Astrocyte (in vitro differentiated cells and primary cell): ENCODE measurements around the gene SPP2. TPM values are rescaled to one million over a fixed set of nuclear protein-coding genes. Genes with fewer than 3 reads are reported as not detected.

Experiments
- DNase-seq: peaks from one replicate; pipeline ENCODE4 v3.0.0-alpha.2; 2010; ENCODE audit warnings: low read depth
- FAIRE-seq: peaks from 2 replicates; lab custom pipeline; 2011; peaks lifted over from hg19 to GRCh38; lab: Jason Lieb, UNC
- H2AFZ ChIP-seq: 2 replicates; pipeline ENCODE4 v1.6.0; 2012; ENCODE audit warnings: low read depth, low read length, inconsistent platforms
- H3K27ac ChIP-seq: 2 replicates; pipeline ENCODE4 v1.5.1; 2011; ENCODE audit warnings: low read depth, low read length, inconsistent platforms
- H3K27me3 ChIP-seq: 2 replicates; pipeline ENCODE4 v1.6.0; 2011; ENCODE audit warnings: low read length, inconsistent platforms; ENCODE audit not compliant: insufficient read depth
- H3K36me3 ChIP-seq: 2 replicates; pipeline ENCODE4 v1.5.1; 2011; ENCODE audit warnings: low read length, inconsistent platforms; ENCODE audit not compliant: insufficient read depth
- H3K4me1 ChIP-seq: 2 replicates; pipeline ENCODE4 v1.5.1; 2011; ENCODE audit warnings: low read length, inconsistent platforms; ENCODE audit not compliant: insufficient read depth
- H3K4me2 ChIP-seq: 2 replicates; pipeline ENCODE4 v1.6.0; 2012; ENCODE audit warnings: low read length, inconsistent platforms
- H3K4me3 ChIP-seq: 2 replicates; pipeline ENCODE4 v1.5.1; 2011; ENCODE audit warnings: low read depth, mild to moderate bottlenecking, low read length, inconsistent platforms; ENCODE audit not compliant: insufficient read depth
- H3K79me2 ChIP-seq: 2 replicates; pipeline ENCODE4 v1.6.0; 2012; ENCODE audit warnings: mild to moderate bottlenecking, low read length, inconsistent platforms; ENCODE audit not compliant: insufficient read depth
- H3K9ac ChIP-seq: 2 replicates; pipeline ENCODE4 v1.6.0; 2012; ENCODE audit warnings: mild to moderate bottlenecking, low read length, inconsistent platforms
- H3K9me3 ChIP-seq: 2 replicates; pipeline ENCODE4 v1.5.1; 2012; ENCODE audit warnings: low read depth, mild to moderate bottlenecking, low read length, inconsistent platforms; ENCODE audit not compliant: insufficient read depth
- H4K20me1 ChIP-seq: 2 replicates; pipeline ENCODE4 v1.6.0; 2012; ENCODE audit warnings: low read length, inconsistent platforms; ENCODE audit not compliant: insufficient read depth
- H3K27ac Mint-ChIP-seq: one replicate; pipeline ENCODE4 v1.8.0; 2021; ENCODE audit warnings: mild to moderate bottlenecking, mixed read lengths; ENCODE audit not compliant: unreplicated experiment
- H3K27me3 Mint-ChIP-seq: one replicate; pipeline ENCODE4 v1.8.0; 2021; ENCODE audit warnings: low read depth, mixed read lengths; ENCODE audit not compliant: unreplicated experiment
- H3K36me3 Mint-ChIP-seq: one replicate; pipeline ENCODE4 v1.8.0; 2021; ENCODE audit warnings: low read depth, mixed read lengths; ENCODE audit not compliant: unreplicated experiment
- H3K4me1 Mint-ChIP-seq: one replicate; pipeline ENCODE4 v1.8.0; 2021; ENCODE audit warnings: low read depth, mixed read lengths; ENCODE audit not compliant: unreplicated experiment
- H3K4me3 Mint-ChIP-seq: one replicate; pipeline ENCODE4 v1.8.0; 2021; ENCODE audit warnings: mild to moderate bottlenecking, moderate library complexity, mixed read lengths; ENCODE audit not compliant: unreplicated experiment
- H3K9me3 Mint-ChIP-seq: one replicate; pipeline ENCODE4 v1.8.0; 2021; ENCODE audit warnings: mild to moderate bottlenecking, mixed read lengths; ENCODE audit not compliant: unreplicated experiment
- CTCF ChIP-seq: IDR thresholded peaks from 2 replicates; pipeline ENCODE4 v1.5.1; 2011; ENCODE audit warnings: low read depth, mild to moderate bottlenecking, inconsistent platforms, low read length, moderate library complexity; ENCODE audit not compliant: insufficient read depth
- EZH2 ChIP-seq: IDR thresholded peaks from 2 replicates; pipeline ENCODE4 v1.6.1; 2012; ENCODE audit warnings: mild to moderate bottlenecking, low read length, inconsistent platforms; ENCODE audit not compliant: insufficient read depth
- total RNA-seq: library from RNA; stranded (reverse); gene quantifications from 2 replicates; pipeline ENCODE4 v1.2.1, GENCODE V29; 2021

Gene SPP2
- total RNA-seq, 1 donor from 2014 or later = not detected

GRCh38 chr2:234024304-234024703 is 26.2 kb upstream of the SPP2 start:
- no peak for FAIRE-seq

GRCh38 chr2:234025466-234025865 is 25.0 kb upstream of the SPP2 start:
- Mint-ChIP-seq H3K27me3 (peaks cover 16% of the 10 kb centered on the region), H3K4me1 (peaks cover 8% of the 10 kb centered on the region), H3K9me3 (peaks cover 19% of the 10 kb centered on the region), H3K4me3 (no peak overlapping the region), H3K36me3 (peaks cover 4% of the 10 kb centered on the region), H3K27ac (no peak overlapping the region)
- no peaks in the 10 kb centered on the region for H3K27me3 ChIP-seq
- DNase-seq (no peak), FAIRE-seq (no peak)
- H3K9me3 ChIP-seq = peaks cover 4% of the 10 kb centered on the region
- peak overlapping the region; percentile 79 for H3K4me2 ChIP-seq
- no peaks in the 10 kb centered on the region for H3K79me2 ChIP-seq
- no peak overlapping the region for H3K27ac ChIP-seq
- no peaks in the 10 kb centered on the region for H4K20me1 ChIP-seq
- no peaks in the 10 kb centered on the region for H3K36me3 ChIP-seq
- peak overlapping the region; percentile 43 for H3K4me3 ChIP-seq
- no peak overlapping the region for H2AFZ ChIP-seq
- no peak overlapping the region for H3K9ac ChIP-seq
- TF ChIP-seq EZH2 (no peak), CTCF (no peak)
- peaks cover 13% of the 10 kb centered on the region for H3K4me1 ChIP-seq

More at GRCh38 chr2:234024304-234024703, 26.2 kb upstream of the SPP2 start:
- Histone ChIP-seq H3K4me1 (peaks cover 13% of the 10 kb centered on the region), H3K27ac (no peak overlapping the region), H3K4me3 (no peak overlapping the region), H3K4me2 (no peak overlapping the region), H3K9me3 (peaks cover 4% of the 10 kb centered on the region), H2AFZ (no peak overlapping the region), H3K36me3 (no peaks in the 10 kb centered on the region), H4K20me1 (no peaks in the 10 kb centered on the region), H3K27me3 (no peaks in the 10 kb centered on the region), H3K79me2 (no peaks in the 10 kb centered on the region), H3K9ac (no peak overlapping the region)
- H3K27me3 Mint-ChIP-seq = peaks cover 16% of the 10 kb centered on the region
- H3K27ac Mint-ChIP-seq = no peak overlapping the region
- H3K9me3 Mint-ChIP-seq = peaks cover 19% of the 10 kb centered on the region
- TF ChIP-seq CTCF = no peak
- no peak for TF ChIP-seq EZH2
- no peak overlapping the region for H3K4me3 Mint-ChIP-seq
- H3K4me1 Mint-ChIP-seq = peaks cover 8% of the 10 kb centered on the region
- DNase-seq = no peak
- peaks cover 4% of the 10 kb centered on the region for H3K36me3 Mint-ChIP-seq

- Histone ChIP-seq H3K36me3 (no peaks in the 10 kb centered on the region), H4K20me1 (no peaks in the 10 kb centered on the region), H2AFZ (peak overlapping the region; percentile 39), H3K4me1 (peaks cover 13% of the 10 kb centered on the region), H3K27me3 (no peaks in the 10 kb centered on the region), H3K4me2 (peak overlapping the region; percentile 79), H3K9ac (no peak overlapping the region), H3K4me3 (peak overlapping the region; percentile 43), H3K9me3 (peaks cover 4% of the 10 kb centered on the region), H3K27ac (no peak overlapping the region), H3K79me2 (no peaks in the 10 kb centered on the region)
- DNase-seq = peak; percentile 67
- TF ChIP-seq CTCF (no peak), EZH2 (no peak)
- H3K4me1 Mint-ChIP-seq = peaks cover 8% of the 10 kb centered on the region
- H3K9me3 Mint-ChIP-seq = peaks cover 19% of the 10 kb centered on the region
- H3K27me3 Mint-ChIP-seq = peaks cover 17% of the 10 kb centered on the region
- H3K4me3 Mint-ChIP-seq = no peak overlapping the region
- no peak overlapping the region for H3K27ac Mint-ChIP-seq
- no peak for FAIRE-seq
- H3K36me3 Mint-ChIP-seq = peaks cover 4% of the 10 kb centered on the region
These were observed 24.6 kb upstream of the SPP2 start for GRCh38 chr2:234025891-234026401.
